Cortex of kidney (tissue), 1 donor: ENCODE data around the gene CYB561D1.

Experiments
- DNase-seq: peaks from one replicate; lab custom pipeline; 2025; lab: John Stamatoyannopoulos, UW

Gene CYB561D1

DNA sequence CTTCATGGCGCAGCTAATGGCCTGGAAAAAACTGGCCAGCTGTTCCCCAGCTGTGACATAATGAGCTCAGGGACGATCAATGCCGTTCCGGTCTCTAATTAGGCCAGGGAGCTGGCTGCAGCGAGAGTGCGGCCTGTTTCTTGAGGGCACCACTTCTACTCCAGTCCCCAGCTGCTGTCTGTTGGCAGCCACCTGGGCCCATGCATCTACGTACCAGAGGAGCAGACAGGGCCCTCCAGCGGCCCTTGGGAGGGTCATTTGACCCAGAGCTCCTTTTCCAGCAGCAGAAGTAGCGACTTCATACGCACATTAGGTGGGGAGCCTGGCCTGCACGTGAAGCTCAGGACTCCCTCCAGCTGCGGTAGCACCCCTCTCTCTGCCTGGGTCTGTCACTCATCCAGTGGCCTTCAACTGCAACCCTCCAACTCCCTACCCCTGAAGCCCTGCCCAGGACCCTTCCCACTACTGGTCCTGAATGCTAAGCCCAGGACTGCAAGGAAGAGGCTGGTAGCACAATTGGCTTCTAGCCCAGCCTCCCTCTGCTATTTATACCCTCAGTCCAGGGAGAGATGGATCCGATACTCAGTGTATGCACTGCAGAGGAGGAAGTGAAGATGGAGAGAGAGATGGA is 36.7 kb downstream of the CYB561D1 start:
- no peak for DNase-seq

DNA sequence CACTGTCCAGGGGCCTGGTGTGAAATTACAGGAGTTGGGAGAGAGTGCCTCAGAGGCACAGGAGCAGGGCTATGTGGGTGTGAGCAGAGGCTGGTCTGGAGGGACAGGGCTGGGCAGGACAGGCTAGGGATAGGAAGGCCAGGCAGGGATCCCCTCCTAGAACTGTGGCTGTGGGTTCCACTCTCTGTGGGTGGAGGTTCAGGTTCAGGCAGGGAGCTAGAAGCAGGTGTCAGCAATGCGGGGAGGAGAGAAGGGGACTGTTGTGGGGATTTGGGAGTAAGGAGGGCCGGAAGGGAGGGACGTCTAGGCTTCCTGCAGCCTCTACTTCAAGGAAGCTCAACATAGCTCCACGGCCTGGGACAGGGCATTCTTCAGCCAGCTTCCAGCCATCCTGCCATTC is 37.5 kb downstream of the CYB561D1 start:
- DNase-seq: no peak

DNA sequence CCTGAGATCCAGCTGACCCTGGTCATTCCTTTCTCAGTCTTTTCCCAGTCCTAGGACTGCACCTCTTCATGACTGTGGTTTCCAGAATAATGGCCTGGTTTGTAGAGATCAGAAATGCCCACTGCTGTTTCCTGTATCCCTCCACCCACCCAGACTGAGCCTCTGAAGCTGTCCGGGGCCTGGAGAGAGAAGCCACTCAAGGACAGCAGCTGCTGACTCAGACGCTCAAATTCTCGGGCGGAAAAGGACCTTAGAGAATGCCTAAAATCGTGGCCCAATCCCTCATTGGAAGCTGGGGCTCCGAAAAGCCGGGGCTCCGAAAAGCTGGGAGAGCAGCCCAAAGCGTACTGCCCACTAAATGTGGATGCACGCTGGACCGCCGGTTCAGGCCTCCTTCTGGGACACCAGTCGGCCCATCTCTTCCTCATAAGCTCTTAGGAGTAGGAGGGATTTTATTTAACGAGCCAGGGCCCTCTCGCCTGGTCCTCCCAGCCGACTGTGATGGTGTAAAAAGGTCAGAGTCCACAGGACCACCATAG is 38.0 kb downstream of the CYB561D1 start:
- DNase-seq: no peak

DNA sequence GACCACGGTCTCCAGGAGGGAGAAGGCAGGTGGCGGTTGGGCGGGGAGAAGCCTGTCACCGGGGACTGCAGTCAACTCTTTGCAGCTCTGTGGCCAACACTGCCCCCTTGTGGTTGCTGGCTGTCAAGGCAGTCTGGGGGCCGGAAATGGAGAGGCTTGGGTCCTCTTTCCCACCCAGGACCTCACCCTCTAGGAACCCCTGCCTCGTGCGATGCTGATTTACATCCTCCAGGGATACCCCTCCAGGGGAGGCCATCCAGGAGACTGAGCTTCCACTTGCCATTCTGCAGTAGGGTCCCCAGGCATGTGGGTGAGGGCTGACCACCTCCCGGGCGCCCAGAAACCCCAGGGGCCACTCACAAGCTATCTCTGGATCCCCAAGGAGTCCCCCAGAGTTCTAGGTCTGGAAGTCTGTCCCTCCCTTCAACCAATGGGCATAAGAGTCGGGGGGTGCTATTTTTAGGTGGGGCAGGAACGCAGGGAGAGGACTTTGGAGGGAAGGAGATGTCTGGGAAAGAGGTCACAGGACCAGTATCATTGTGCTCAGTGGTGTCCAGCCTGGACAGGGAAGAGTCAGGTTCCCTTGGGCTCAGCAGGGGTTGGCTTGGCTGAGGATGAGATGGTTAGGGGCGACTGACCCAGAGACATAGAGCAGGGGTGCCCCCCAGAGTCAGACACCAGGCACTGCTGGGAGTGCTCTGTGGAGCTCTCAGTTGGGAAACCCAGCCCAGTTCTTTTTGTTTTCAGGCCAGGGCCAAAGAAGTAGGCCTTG is 38.7 kb downstream of the CYB561D1 start:
- DNase-seq: no peak

DNA sequence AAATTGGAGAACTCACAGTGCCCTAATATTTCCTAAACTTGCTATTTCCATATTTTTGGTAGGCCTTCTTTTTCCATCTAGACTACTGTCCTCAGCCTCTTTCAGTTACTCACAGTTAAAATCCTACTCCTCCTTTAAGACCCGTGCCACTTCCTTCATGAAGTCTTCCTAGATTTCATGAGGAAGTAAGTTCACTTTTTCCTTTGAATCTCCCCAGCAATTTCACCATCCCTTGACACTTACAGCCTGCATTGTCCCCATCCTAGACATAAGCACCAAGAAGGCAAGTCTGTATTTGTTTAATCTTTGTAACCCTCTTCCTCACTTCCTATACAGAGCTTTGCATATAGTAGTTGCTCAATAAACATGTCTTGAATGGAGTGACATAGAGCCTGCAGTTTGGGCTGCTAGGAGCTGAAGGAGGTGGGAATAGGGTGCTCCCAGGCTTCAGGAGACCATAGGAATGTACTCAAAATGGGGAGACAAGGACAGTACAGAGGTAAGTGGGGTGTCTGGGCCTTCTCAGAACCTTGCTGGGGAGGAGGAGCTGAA is 40.5 kb downstream of the CYB561D1 start:
- no peak for DNase-seq

DNA sequence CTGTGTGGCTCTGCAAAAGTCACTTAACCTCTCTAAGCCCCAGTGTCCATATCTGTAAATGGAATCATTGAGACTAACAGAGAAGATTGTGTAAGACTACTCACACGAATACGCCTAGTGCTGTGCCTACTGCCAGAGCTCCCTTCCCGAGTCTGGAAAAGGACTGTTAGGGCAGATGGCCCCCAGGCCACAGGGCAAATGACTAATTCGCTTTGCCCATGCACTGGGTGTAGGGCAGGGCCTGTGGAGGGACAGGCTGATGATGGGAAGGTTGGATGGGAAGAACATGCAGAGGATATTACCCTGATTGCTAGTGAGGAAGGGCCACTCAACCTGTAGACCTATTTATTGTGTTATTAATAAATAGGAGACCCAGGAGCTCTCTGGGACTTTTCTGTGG is 41.6 kb downstream of the CYB561D1 start:
- no peak for DNase-seq

DNA sequence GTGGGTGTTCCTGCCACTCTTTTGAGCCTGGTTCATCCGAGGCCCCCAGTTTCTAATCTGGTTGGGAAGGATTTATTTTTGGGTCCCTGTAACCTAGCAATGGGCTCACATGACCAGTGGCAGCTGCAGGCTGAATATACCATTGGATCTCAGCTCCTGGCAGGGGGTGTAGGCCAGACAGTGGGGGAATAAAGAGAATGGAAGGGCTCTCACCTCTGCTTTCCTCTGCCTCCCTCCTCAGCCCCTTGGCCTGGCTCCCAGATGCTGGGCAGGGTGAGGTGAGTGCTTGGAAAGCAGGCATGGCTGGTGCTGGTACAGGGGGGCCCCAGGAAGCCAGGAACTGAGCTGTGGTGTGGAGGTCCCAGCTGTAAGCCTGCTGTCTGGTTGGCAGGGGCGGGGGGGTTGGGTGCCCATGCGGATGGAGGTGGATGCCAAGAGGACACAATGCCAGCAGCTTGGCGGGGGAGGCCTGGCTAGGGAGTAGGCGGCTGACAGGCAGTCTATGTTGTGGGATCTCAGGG is 42.1 kb downstream of the CYB561D1 start:
- DNase-seq: no peak

DNA sequence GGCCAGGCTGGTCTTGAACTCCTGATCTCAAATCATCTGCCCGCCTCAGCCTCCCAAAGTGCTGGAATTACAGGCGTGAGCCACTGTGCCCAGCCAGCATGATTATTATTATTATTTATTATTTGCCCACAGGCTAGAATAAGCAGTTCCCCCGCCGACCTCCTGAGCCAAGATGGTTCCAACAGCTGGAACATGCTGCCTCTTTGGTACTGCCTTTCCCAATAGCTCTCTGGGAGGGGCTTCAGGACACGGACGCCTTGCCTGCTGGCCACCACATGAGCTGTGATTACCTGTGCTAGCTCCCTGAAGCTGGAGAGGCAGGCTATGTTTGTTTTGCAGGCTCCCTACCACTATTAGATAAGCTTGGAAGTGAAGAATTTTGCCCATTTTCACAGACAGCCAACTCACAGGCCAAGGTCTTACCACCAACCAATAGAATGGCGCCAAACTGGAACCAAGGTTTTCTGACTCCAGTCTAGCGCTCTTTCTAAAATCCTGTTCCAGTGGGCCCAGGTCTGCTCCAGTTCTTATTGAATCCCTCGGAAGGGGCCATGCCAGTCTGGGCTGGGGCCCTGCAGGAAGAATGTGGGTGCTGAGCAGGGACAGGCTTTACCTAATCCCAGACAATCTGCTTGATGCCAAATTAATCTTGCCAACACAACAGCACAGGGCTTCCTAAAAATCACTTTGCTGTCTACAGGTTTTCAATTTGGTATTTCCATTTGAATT is 43.7 kb downstream of the CYB561D1 start:
- DNase-seq: no peak

DNA sequence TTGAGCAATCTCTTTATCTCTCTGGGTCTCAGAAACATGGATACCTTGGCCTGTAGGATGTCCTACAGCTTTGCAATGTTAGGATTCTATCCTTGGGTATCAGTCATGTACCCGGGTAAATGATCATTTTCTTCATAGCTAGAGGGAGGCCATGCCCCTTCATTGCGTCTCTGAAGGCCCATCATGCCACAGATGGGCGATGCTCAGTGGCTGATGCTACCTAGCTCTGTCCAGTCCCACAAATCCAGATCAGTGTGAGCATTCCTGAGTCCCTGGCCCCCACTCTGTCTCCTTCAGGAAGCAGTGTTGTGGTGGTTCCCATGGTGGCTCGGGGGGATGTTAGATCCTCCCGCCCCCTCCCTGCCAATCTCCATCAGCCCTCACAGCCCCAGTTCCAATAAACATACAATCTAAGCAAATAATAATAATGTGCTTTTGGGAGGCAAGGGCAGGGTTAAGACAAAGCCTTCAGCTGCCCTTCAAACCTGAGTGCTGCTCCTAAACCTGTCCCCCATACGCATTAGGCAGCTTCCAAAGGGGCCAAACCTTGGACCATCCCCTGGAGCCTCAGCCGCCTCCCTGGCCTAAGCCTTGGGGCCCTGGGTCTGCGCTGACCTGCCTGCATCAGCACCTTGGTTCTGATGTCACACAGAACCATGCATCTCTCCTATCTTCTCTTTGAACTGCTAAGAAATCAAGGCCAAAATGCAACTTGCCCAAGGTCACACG is 45.1 kb downstream of the CYB561D1 start:
- DNase-seq: no peak

DNA sequence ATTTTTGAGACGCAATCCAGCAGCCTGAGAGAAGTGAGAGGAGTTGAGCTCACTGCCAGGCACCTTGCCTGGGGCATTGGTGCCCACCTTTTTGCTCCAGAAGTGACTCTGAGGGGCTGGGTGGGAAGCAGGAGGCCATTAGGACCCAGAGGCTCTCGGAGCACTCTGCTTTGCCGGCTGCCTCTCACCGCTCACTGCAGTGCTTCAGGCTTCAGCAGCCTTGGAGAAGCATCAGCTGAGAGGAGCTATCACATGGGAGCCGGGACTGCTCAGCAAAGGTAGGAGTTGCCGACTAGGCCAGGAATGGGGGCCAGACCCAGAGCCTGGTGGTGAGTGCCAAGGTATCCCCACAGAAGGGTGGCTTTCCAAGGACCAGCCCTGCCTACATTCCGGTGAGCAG is 45.8 kb downstream of the CYB561D1 start, which contains the start of gene GPR61:
Gene GPR61, plus strand, starts transcription at position 197 of the 400 bp plus-strand sequence. CDS start 3,151 bp downstream, outside the sequence.
- no peak for DNase-seq

DNA sequence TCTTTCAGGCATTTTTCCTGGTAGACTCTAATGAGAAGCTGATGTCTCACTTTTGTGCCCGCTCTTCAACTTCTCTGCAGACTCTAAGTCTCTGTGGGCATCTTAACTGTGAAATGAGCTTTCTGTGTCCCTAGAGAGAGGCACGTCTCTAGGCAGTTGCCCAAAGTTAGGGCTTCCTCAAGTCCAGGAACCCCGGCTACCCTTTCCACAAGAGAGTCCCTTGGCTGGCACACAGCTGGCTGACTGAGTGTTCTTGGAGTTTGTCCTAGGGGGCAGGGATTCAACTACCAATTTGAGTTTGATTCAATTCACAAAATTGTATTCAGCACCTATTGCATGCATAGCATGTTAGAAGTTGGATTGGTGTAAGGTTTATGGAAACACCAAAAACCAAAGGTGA is 47.2 kb downstream of the CYB561D1 start:
- DNase-seq: no peak

DNA sequence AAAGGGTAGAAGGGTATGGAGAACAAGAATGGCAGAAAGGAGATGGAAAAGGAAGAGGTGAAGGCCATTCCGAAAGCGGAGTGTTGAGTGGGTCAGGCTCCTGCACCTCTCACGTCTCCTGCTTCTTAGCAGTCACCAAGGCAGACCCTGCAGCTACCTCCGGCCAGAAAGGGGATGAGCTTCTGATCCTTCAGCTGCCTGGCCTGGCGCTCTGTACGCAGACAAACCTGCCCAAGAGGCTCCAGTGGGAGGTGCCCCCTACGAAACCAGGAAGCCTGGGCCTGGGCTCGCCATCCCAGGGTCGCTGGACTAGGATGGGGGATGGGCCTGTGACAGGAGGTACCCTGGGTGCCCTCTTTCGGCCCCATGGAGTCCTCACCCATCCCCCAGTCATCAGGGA is 48.8 kb downstream of the CYB561D1 start:
- DNase-seq: no peak

DNA sequence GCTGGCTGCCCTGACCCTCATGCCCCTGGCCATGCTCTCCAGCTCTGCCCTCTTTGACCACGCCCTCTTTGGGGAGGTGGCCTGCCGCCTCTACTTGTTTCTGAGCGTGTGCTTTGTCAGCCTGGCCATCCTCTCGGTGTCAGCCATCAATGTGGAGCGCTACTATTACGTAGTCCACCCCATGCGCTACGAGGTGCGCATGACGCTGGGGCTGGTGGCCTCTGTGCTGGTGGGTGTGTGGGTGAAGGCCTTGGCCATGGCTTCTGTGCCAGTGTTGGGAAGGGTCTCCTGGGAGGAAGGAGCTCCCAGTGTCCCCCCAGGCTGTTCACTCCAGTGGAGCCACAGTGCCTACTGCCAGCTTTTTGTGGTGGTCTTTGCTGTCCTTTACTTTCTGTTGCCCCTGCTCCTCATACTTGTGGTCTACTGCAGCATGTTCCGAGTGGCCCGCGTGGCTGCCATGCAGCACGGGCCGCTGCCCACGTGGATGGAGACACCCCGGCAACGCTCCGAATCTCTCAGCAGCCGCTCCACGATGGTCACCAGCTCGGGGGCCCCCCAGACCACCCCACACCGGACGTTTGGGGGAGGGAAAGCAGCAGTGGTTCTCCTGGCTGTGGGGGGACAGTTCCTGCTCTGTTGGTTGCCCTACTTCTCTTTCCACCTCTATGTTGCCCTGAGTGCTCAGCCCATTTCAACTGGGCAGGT is 49.5 kb downstream of the CYB561D1 start:
- no peak for DNase-seq

DNA sequence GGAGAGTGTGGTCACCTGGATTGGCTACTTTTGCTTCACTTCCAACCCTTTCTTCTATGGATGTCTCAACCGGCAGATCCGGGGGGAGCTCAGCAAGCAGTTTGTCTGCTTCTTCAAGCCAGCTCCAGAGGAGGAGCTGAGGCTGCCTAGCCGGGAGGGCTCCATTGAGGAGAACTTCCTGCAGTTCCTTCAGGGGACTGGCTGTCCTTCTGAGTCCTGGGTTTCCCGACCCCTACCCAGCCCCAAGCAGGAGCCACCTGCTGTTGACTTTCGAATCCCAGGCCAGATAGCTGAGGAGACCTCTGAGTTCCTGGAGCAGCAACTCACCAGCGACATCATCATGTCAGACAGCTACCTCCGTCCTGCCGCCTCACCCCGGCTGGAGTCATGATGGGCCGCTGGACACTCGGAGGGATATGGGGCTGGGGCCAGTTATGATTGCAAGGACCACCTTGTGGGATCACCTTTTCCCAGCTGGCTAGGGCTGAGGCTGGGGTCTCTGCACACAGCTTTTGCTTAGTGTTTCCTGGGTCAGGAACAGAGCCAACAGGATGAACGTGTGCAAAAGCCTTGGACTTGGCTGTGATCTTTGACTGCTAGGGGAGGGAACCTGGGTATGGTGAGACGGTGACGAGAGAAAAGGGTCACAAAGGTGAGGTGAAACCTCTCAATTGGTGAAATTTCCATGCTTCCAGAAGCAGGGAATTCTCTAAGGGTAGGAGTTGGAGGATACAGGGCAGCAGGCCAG is 50.3 kb downstream of the CYB561D1 start:
- DNase-seq: no peak

DNA sequence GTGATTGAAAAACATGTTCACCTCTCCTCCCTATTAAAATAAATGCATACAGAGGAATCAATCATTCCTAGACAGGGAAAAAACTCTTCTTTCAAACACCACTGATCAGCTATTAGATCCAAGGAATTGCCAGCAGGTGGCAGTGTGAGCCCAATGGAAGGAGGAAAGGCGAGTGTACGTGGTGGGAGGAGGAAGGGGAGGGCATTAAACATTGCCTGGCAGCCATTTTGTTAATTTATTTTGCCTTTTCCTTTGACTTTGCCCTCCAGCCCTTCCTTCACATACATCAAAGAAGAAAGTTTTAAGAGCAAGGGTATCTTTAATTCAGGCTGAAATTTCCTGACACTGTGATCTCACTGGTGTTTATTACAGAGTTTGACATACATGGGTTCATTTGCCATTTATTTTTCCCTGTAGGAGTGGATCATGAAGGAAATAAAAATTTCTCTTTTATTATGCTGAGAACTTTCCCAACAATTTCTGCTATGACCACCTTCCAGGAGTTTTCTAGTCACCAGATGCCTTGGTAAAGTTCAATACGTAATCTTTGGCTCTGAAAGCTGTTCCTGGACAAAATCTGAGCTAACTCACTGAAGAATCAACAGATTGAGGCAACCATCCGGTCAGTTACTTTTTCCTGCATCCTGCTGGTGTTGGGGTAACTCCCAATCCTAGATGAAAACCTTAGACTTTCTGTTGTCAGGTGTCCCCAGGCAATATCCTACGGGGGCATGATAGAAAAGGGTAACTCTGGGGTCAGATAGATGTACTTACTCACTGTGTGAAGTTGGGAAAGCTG is 52.6 kb downstream of the CYB561D1 start:
- DNase-seq: no peak

DNA sequence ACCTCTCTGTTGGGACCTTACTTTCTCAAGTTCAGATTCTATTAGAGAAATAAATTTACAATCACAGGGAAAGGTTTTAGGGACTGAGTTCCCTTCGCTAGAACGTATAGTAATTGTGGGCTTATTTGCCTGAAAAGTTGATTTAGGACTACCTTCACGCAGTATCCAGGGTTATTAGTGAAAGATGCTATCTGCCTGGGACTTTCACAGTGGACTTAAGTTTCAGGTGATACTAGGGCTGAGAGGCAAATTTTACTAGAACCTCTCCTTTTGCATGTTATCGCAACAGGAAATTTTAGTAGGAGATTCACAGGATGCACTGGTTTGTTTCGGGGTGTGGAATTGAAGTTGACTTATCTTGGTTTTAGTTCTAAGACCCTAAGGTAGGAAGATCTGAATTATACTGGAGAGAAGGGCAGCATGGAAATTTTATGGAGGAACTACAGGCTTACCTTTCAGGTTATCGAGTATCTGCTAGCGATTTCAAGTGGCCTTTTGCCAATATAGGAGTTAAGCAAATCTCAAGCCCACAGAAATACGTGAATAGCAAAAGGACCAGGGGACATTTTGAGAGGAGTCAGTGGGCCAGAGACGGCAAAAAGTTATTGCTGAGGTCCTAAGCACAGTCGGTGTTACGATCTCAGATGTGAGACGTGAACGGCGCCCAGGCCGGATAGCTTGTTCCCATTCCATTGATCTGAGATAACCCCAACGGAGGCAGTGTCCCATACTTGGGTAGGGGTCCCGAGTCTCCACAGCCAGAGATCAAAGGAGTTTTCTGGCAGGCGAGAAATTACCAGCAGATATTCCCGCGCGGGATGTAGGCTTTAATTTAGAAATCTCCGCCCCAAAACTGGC is 53.8 kb downstream of the CYB561D1 start:
- no peak for DNase-seq

DNA sequence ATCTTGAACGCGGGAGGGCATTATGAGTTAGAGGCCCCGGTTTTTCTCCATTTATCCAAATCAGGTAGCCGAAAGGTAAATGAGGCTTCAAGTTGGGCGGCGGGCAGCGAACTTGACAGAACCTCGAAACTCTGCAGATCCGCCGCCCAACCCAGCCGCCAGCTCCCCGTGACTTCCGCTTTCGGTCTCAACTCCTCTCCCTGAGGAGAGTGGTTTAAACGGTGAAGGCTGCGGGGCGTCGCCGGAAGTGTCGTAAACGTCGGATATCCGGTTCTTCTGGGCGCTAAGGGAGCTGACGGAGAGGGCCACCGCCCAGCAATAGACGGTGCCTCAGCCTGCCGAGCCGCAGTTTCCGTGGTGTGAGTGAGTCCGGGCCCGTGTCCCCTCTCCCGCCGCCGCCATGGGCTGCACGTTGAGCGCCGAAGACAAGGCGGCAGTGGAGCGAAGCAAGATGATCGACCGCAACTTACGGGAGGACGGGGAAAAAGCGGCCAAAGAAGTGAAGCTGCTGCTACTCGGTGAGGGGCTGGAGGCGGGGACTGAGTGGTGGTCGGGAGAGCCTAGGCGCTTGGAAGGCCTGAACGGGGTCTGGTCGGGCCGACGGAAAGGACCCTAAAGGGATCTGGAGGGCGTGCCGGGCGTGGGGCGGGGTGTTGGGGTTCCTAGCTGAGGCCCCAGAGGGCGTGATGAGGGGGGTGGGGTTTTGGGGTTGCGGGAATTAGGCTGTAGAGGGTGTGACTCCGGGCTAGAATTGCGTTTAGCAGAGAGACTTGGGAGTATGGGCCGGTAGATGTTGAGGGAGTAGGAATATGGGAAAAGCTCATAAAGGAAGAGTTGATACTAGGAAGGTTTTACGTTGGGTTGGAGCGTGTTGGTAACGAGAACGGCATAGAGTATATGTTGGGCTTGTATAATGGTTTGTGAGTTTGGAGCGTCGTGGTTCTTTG is 54.7 kb downstream of the CYB561D1 start, which contains the start of gene GNAI3:
Gene GNAI3, plus strand, starts transcription at position 295 of the 947 bp plus-strand sequence. Its CDS starts 106 bp downstream, at position 401.
- DNase-seq: peak; percentile 29
